SK-N-SH (cell line): Measurements from ENCODE around the gene EFNA3.

Experiments
- EP300 ChIP-seq, 2 experiments: IDR thresholded peaks; 2 replicates each; pipeline versions ENCODE4 v1.4.0 to v1.6.1; 2012; ENCODE audit warnings: borderline replicate concordance in 1 of 2, low read depth in 1 of 2, low read length in 1 of 2
- EZH2phosphoT487 ChIP-seq: fragments of 200-600 bp; sonication (generic); IDR thresholded peaks from 2 replicates; pipeline ENCODE4 v1.6.1; 2017; ENCODE audit warnings: low read depth, mixed run types, mild to moderate bottlenecking, antibody characterized with exemption, moderate library complexity, borderline replicate concordance
- FOSL2 ChIP-seq: IDR thresholded peaks from 2 replicates; pipeline ENCODE4 v1.4.0; 2012; ENCODE audit warnings: low read depth, mild to moderate bottlenecking, moderate library complexity, borderline replicate concordance
- GATA2 ChIP-seq: sonication (generic); formaldehyde crosslinking; IDR thresholded peaks from 2 replicates; pipeline ENCODE4 v1.5.0; 2020; ENCODE audit warnings: mild to moderate bottlenecking, missing genetic modification reagents
- JUND ChIP-seq: IDR thresholded peaks from 2 replicates; pipeline ENCODE4 v1.4.0; 2012
- RCOR1 ChIP-seq: fragments of 150-350 bp; IDR thresholded peaks from 2 replicates; pipeline ENCODE4 v1.6.1; 2017; ENCODE audit warnings: antibody characterized with exemption, low read length
- TF ChIP-seq, protein P1 (sequence below): fragments of 200-600 bp; sonication (generic); IDR thresholded peaks from 2 replicates; pipeline ENCODE4 v1.6.1; 2017; ENCODE audit warnings: antibody characterized with exemption, mild to moderate bottlenecking, moderate library complexity

DNA sequence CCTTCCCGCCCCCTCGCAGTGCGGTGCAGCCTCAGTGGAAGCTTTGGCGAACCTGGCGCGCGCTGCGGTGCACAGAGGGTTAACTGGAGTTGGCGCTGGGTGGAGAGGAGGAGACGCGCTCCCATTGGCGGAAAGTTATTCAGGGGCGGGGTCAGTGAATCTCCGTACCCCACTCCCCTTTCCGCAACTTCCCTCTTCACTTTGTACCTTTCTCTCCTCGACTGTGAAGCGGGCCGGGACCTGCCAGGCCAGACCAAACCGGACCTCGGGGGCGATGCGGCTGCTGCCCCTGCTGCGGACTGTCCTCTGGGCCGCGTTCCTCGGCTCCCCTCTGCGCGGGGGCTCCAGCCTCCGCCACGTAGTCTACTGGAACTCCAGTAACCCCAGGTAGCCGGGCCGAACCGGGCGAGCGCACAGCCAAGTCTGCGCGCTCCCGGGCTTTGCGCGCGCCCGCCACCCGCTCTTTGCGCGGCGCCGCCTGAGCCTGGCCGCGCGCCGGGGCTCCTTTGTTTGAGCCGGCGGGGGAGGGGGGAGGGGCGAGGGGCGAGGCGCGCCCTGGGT is 15.0 kb upstream of the EFNA3 start, which contains the start of gene EFNA4:
- TF ChIP-seq RCOR1 (peak; percentile 89), FOSL2 (no peak), JUND (no peak), EZH2phosphoT487 (no peak), GATA2 (CRISPR knock-in tag) (no peak), EP300 (IDR thresholded peaks at IDR 0.05; ENCODE audit: borderline replicate concordance in 1 of 2, low read depth in 1 of 2, low read length in 1 of 2) (no peak)
- TF ChIP-seq, protein P1, sequence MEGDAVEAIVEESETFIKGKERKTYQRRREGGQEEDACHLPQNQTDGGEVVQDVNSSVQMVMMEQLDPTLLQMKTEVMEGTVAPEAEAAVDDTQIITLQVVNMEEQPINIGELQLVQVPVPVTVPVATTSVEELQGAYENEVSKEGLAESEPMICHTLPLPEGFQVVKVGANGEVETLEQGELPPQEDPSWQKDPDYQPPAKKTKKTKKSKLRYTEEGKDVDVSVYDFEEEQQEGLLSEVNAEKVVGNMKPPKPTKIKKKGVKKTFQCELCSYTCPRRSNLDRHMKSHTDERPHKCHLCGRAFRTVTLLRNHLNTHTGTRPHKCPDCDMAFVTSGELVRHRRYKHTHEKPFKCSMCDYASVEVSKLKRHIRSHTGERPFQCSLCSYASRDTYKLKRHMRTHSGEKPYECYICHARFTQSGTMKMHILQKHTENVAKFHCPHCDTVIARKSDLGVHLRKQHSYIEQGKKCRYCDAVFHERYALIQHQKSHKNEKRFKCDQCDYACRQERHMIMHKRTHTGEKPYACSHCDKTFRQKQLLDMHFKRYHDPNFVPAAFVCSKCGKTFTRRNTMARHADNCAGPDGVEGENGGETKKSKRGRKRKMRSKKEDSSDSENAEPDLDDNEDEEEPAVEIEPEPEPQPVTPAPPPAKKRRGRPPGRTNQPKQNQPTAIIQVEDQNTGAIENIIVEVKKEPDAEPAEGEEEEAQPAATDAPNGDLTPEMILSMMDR, result no peak
